HG03521 (cell line): Measurements from ENCODE around the gene TPBGL.

Experiments used
- ATAC-seq: cut with Tn5 transposase; IDR thresholded peaks from one replicate; pipeline ENCODE4 v1.9.1; 2021; ENCODE audit warnings: mild to moderate bottlenecking, moderate library complexity; ENCODE audit not compliant: unreplicated experiment

The TPBGL gene

DNA sequence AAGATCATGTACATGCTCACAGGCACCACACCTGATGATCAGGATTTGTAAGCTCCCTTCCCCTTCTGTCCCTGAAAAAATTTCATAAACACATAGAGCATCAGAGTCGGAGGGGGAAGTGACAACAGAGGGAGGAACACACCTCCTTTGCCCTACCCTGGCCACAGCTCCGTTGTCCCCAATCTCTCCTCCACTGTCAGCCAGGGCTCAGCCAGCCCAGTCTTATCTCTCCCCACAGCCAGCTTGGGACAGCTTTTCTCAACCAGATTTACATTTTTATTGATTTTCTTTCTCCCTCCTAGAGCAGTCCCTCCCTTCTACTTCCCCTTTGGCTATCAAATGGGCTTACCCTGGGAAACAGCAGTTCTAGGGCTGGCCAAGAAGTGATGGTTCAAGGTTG is 32.1 kb upstream of the TPBGL start:
- no peak for ATAC-seq

DNA sequence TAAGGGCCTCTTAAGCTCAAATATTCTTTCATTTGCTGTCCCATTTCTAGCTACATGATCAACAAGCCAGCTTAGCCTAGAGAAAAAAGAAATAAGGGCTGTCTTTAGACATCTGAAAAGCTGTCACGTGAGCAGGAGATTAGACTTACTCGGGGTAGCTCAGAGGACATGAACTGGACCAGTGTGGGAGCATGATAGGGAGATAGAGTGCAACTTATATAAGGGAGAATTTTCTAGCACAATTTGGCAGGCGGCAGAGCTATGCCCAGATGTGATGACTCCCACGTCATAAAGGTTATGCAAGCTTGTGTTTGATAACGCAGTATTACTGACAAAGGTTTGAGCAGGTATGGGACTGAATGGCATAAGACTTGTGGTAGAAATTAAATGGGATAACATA is 28.2 kb upstream of the TPBGL start:
- no peak for ATAC-seq

DNA sequence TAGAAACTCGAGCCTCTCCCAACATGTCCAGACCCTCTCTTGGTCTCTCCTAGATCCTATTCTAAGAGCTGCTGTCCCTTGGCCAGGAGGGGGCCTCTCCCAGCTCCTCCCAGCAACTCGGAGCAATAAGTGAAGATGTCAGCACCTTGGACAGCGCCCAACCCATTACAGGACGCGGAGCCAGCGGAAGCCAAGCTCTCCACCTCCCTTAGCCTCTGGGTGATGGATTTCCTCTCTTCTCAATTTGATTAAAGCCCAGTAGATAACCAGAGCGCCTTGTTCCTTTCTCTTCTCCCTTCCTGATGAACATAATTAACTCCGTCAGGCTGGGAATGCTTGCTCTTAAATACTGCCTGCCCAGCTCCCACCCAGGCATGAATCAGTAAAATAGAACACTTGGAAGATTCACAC is 26.2 kb upstream of the TPBGL start:
- no peak for ATAC-seq

DNA sequence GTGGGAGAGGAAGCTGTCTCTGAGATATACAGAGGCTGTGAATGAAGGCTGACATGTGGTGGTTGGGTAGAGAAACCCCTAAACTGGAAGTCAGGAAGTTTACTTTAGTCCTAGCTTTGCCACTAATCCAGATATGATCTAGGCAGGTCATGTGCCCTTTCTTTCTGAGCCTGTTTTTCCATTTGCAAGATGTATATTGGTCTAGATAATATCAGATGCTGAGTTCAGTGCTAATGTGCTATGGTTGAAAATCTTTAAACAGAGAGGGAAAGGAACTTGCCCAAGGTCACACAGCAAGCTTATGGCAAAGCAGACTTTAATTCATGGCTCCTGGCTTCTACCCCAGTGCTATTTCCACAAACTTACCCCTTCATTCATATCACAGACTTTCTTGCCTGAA is 25.7 kb upstream of the TPBGL start:
- ATAC-seq, result no peak

DNA sequence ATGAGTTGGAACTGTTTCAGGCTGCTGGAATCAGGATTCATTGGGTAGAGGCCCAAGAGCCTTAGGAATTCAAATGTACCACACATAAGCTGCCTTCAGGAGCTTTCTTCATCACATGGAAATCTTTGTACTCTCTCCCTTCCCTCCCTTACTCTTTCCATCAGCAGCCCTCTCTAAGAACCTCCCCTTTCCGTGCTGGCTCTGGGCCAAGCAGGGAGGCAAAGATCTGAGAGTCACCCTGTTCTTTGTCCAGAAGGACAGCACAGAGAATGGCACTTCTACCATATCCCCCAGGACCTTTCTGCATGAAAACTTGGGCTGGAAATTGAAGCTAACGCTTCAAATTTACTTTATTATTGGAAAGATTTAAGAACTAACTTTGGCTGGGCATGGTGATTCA is 20.7 kb upstream of the TPBGL start:
- ATAC-seq, result no peak

DNA sequence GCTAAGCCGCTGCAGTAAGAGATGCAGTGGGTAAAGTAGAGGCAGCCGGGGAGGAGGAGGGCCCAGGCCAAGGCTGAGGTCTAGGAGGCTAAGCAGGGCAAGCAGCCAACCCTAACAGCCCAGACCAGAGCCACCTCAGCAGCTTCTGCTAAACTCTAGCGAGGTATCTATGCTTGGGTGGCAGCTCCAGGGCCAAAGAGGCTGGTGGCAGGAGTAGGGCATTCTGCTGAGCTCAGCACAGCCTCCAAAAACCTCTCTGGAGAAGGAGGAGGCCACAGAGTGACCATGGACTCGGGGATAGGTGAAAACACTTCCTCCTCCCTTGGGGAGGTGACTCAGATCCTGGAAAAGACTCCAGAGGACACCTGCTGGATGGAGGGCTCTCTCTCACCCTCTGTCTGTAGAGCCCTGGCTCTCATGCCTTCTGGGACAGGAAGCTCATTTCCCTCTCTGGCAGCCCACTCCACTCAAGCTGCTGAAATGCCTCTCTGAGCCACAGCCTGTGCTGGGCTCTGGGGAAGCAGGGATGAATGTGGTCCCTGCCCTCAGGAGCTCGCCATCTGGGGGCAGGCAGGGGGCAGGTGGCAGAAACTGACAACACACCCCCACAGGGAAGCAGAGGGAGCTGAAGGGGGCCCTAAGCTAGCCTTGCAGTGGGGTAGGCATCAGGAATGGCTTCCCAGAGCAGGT is 16.5 kb upstream of the TPBGL start:
- no peak for ATAC-seq

DNA sequence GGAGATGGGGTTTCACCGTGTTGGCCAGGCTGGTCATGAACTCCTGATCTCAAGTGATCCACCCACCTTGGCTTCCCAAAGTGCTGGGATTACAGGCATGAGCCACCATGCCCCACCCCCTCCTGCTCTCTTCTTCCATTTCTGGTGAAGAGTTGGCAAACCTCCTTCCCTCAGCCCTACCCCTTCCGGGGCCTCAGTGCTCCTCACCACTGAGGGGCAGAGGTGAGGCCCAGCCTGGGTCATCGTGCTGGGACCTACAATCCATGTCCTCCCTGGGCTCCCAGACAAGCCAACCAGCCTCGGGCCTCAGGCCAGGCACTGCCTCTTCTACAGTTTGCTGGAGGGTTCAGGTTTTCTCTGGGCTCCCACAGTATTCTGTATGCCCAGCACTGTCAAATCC is 14.8 kb upstream of the TPBGL start:
- ATAC-seq, result no peak

DNA sequence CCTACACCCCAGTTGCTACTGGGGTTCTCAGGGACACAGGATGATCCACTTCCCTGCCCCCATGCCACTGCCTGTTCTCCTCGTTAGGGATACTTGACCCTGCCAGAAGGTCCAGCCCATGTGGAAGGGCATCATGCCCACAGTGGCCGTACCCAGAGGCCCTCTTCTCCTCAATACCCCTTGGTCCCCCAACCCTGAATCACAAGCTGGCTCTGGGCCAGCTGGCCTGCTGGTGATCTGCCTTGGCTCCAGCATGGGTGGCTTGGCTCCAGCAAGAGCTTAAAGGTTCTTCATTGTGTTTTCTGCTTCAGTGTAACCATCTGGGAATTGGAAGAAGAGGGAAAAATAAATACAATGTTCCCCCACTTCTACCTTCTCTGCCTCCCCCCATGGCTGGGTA is 11.1 kb upstream of the TPBGL start:
- ATAC-seq, result no peak

DNA sequence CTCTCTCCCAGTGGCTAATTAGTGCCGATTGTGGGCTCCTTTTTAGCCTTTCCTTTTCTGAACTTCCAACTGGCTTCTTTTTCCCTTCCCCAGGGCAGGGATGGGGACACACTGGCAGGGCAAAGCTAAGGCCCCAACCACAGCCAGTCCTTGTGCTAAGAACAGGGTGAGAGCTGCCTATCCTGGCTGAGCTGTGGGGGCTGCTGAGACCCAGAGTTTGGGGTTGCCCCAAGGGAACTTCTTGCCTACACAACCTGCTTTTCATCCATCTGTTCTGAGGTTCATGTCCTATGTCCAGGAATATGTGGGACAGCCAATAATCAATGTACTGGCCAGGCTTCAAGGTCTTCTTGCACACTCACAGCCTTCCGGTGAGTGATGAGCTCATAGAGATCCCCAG is 10.0 kb upstream of the TPBGL start:
- ATAC-seq, result no peak

DNA sequence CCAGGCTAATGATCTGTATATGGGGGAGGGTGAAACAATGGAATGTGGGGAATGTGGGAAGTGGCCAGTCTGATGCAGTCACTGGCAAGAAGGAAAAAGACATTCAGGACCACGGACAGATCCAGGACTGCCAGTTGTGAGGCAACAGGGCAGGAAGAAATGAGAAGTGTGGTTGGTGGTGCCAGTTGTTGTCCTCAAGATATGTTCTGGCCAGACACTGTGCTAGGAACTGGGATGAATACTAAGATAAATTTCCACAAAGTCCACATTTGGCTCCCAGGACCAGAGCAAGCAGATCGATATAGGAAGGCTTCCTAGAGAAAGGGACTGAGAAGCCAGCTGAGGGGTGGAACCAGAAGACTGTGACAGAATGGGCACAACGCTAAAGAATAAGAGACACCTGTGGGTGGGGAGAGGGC is 6.8 kb upstream of the TPBGL start:
- ATAC-seq, result no peak

DNA sequence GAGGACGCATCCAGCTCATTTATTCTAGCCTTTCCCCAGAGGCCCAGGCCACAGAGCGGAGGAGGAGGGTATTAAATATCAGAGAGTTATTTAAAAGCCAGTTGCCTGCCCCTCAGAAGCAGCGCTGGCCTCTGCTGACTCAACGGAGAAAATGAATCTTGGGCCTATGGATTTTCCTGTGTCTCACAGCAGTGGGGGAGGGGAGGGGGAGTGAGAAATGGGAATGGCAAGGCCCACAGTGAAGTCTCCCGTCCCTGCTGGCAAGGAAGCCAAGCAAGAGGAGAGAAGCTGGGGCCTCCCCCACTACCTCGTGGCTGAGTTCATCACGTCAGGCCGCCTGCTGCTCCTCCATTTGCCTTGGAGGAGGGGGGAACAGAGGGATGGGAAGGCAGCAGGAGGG is 4.5 kb upstream of the TPBGL start:
- no peak for ATAC-seq

DNA sequence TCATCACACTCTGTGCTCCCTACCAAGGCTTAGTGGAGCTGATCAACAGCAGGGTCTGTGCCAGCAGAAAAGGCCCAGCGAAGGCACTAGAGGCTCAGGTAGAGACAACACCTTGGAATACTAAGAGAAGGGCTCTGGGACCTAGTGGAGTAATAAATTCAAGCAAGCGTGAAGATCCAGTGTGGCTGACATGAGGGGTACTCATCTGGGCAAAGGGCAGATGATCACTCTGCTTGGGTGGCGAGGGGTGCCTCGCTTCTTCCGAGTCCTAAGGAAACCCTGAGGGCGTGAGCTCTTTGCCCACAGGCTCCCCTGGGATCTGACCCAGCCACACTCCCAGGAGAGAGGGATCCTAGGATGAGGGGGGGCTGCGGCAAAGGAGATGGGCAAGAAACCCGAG is 3.5 kb upstream of the TPBGL start:
- no peak for ATAC-seq

DNA sequence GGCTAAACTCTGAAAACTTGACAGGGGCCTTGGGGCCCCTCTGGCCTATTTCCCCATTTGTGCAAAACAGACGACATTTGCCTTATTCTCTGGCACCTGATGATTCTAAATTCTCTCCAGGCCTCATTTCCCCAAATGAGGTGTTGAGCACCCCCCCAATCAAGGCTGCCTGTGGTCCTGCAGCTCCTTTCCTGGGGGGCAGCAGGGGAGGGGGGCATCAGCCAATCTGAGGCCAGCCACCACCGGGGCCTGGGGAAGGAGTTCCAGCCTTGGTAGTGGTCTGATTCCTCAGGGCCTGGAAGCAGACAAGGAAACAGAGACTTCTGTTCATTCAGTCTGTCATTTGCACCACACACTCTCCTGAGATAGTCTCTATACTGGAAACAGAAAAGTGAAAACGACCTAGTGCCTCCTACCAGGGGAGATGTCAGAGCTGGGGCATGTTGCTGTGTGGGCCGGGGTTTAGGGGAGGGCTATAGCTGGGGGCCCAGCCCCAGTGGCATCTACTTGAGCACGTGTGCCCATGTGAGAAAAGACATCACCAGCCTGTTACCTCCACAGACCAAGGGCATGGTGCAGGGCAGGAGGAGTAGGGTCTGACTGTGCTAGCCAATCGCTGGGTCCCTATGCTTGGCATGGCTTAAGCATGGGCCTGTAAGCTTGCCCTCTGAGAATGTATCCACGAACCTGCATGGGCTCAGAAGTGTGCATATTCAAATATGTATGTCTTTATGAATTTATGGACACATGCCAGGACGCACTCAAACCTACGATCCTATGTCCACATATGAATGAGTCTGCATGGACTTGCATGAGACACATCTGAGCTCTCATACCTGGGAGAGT is 1.8 kb upstream of the TPBGL start:
- ATAC-seq, result no peak

DNA sequence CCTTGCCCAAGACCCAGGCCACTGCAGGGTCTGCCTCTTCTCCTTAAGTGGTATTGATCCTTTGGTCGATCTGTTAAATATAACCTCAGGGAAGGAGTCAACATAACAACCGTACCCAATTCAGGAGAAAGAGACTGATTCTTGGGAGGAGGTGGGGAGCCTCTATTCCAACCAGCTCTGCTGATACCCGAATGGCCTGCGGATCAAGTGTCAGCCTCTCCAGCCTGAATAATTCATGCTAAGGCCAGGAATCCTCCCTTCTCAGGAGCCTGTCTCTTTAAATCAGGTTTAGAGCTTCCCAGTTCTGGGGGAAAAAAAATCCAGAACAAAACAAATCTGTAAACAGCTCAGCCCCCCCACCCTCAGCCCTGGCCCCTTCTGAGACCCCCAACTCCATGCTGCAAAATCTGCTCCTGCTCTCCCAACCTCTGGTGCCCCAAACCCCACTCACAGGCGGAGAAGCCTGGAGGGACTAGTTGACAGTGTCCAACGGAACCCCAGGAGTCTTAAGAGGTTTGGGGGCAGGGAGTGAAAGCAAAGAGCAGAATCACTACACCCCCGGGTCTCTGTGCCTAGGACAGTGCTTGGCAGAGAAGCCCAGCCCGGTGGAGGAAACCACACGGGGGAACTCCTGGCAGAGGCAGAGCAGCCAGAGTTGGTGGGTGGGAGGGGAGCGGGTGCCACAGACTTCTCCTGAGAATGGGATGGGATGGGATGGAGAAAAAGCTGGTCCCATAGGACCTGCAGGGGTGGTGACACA is 863 bp upstream of the TPBGL start:
- no peak for ATAC-seq

DNA sequence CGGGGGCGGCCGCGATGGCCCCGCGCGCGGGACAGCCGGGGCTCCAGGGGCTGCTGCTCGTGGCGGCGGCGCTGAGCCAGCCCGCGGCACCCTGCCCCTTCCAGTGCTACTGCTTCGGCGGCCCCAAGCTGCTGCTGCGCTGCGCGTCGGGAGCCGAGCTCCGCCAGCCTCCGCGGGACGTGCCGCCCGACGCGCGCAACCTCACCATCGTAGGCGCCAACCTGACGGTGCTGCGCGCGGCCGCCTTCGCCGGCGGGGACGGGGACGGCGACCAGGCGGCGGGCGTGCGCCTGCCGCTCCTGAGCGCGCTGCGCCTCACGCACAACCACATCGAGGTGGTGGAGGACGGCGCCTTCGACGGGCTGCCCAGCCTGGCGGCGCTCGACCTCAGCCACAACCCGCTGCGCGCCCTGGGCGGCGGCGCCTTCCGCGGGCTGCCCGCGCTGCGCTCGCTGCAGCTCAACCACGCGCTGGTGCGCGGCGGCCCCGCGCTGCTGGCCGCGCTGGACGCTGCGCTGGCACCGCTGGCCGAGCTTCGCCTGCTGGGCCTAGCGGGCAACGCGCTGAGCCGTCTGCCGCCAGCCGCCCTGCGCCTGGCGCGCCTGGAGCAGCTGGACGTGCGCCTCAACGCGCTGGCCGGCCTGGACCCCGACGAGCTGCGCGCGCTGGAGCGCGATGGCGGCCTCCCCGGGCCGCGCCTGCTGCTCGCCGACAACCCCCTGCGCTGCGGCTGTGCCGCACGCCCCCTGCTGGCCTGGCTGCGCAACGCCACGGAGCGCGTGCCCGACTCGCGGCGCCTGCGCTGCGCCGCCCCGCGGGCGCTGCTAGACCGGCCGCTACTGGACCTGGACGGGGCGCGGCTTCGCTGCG is 697 bp downstream of the TPBGL start:
- ATAC-seq, result peak; percentile 91

DNA sequence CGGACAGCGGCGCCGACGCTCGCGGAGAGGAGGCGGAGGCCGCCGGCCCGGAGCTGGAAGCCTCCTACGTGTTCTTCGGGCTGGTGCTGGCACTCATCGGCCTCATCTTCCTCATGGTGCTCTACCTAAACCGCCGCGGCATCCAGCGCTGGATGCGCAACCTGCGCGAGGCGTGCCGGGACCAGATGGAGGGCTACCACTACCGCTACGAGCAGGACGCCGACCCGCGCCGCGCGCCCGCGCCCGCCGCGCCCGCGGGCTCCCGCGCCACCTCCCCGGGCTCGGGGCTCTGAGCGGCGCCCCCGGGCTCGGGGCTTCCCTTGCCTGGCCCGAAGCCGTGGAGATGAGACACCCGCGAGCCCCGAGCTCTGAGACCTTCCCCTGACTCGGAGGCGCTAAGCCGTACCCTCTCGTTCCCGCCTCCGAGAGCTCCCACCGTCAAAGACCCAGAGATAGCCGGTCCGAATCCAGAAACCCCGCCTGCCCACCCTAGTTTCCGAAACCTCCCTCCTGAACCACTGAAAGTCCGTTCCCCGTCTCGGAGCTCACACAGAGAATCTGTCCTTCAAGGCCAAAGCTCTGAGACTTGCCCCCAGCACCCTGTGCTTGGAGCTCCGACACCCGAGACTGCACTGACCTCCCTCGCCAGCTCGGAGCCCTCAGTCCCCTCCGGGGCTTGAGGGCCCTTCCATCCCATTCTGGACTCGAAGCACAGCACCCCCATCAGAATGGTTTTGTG is 1.5 kb downstream of the TPBGL start:
- ATAC-seq, result no peak

DNA sequence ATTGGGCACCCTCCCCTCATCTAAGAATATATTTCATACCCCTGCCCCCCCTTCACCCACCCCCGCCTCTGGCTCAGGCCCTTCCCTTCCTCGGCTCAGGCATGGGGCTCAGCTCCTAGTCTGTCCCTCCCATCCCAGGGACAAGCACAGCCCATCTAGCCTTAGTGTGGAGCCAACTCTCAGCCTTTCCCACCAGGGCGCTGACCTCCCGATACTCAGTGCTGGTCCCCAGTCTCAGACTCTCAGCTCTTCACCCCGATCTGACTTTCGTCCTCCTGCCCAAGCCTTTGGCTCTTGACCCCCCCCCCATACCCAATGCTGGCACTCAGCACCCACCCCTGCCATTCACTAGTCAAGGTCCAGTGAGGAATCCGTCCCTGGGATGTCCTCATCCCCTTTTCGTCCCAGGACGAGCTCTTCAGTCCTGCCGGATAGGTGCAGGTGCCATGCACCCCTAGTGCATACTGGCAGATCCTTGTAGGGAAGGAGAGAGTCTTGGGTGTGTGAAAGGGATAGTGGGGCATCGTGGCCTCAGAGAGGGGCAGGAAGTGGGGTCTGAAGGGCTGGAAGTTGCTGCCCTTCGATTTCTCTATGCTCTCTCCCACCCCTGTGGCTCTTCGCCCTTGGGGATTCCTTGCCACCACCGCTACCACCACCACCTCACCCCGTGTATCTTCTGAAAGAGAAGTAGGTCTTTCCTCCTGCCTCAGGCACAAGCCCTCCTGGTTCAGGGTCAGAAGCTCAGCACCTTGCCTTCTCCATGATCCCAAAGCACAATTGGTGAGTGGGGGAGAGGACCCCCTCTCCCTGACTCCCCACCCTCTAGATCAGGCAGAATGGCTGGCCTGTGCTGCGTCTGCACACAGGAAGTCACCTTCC is 2.4 kb downstream of the TPBGL start:
- no peak for ATAC-seq

DNA sequence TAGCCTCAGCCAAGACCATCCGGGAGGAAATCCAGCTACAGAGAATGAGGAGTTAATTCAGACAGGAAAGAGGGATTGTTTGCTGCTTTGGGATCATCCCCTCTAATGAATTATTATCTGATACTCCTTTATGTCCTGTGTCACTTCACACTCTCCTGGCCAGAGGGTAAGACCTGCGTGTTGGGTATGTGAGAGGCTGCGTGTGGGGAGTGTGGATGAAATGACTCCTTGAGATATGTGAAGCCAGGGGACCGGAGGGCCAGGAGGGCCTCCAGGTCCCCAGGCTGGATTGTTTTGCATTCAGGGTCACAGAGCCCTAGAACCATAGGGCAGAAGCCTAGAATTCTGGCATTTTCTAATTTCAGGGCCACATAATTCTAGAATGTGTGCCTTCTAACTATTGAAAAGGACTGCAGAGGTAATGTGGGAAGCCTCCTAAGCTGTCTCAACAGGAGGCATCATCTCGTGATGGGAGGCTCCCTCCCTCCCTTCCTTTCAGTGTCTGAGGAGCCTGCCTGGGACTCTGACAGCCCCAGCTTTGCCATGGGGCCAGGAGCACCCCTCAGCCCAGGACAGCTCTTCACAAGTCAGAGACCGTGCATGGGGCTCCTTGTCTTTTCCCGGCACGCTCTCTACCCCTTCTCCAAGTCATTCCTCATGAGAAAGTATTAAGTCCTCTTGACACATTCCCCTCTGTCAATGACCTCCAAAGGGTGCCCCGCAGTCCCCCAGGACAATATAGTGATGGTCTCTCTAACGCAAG is 3.7 kb downstream of the TPBGL start:
- ATAC-seq, result no peak
